CD4-positive, alpha-beta T cell treated with Interleukin-21 for 1 hour (primary cell): Measurements from ENCODE around the gene PROSER3.
A peak's percentile ranks its signal among the peaks of the same experiment; 100 is the strongest.
"Not testable (repeated sequence)": the region's sequence is repeated elsewhere in the genome, so short reads cannot be mapped to it uniquely, and the experiment has no call there.

Experiments
- DNase-seq: peaks from one replicate; pipeline ENCODE4 v3.0.0-alpha.2; 2020

PROSER3 gene

GRCh38 chr19:35722897-35723296 is 35.1 kb upstream of the PROSER3 start:
- no peak for DNase-seq

- DNase-seq, result no peak
These were observed 34.3 kb upstream of the PROSER3 start for GRCh38 chr19:35723671-35724070.

- DNase-seq, result not testable (repeated sequence)
These were observed 33.8 kb upstream of the PROSER3 start for GRCh38 chr19:35724132-35724531.

- DNase-seq, result no peak
These were observed 33.4 kb upstream of the PROSER3 start for GRCh38 chr19:35724560-35724959.

GRCh38 chr19:35725216-35725861 is 32.6 kb upstream of the PROSER3 start:
- DNase-seq, result no peak

GRCh38 chr19:35727053-35727955 is 30.7 kb upstream of the PROSER3 start:
- DNase-seq, result no peak

- DNase-seq, result no peak
These were observed 29.8 kb upstream of the PROSER3 start for GRCh38 chr19:35727956-35728706.

- DNase-seq, result no peak
These were observed 29.0 kb upstream of the PROSER3 start for GRCh38 chr19:35729021-35729420.

- no peak for DNase-seq
These were observed 28.2 kb upstream of the PROSER3 start for GRCh38 chr19:35729763-35730162.

- DNase-seq, result no peak
These were observed 27.6 kb upstream of the PROSER3 start for GRCh38 chr19:35730326-35730725.

GRCh38 chr19:35731353-35731752 is 26.6 kb upstream of the PROSER3 start:
- no peak for DNase-seq

GRCh38 chr19:35731779-35732405 is 26.1 kb upstream of the PROSER3 start:
- no peak for DNase-seq

- no peak for DNase-seq
These were observed 25.3 kb upstream of the PROSER3 start for GRCh38 chr19:35732540-35733179.

- DNase-seq, result no peak
These were observed 24.5 kb upstream of the PROSER3 start for GRCh38 chr19:35733180-35734125.

- DNase-seq, result no peak
These were observed 23.7 kb upstream of the PROSER3 start for GRCh38 chr19:35734273-35734672.

- no peak for DNase-seq
These were observed 23.1 kb upstream of the PROSER3 start for GRCh38 chr19:35734889-35735288.

- DNase-seq, result peak; percentile 36
These were observed 20.8 kb upstream of the PROSER3 start for GRCh38 chr19:35736913-35737886.

- no peak for DNase-seq
These were observed 19.7 kb upstream of the PROSER3 start for GRCh38 chr19:35738021-35738886.

- no peak for DNase-seq
These were observed 19.1 kb upstream of the PROSER3 start for GRCh38 chr19:35738887-35739229.
